GM21576 (cell line): ENCODE data around the gene BAG5.

Experiments
- ATAC-seq: cut with Tn5 transposase; IDR thresholded peaks from one replicate; pipeline ENCODE4 v1.9.1; 2021; ENCODE audit warnings: mild to moderate bottlenecking, moderate library complexity; ENCODE audit not compliant: unreplicated experiment

Gene BAG5

DNA sequence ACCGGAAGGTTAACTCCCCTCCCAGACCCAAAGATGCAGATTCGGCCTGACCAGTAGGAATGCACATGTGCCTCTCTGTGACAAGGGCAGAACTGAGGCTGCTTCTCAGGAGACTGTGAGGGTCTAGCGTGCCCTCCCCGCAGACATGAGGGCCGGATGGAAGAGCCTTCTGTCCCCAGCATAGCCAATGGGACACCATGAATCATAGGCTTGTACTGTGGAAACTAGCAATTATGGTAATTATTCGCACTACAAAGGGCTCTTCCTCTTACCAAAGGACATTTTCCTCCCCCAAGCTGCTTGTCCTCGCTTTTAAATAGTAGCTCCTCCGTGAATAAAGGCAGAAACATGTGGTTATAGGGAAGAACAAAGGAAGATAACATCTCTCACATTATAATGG is 6.5 kb upstream of the BAG5 start:
- ATAC-seq: no peak

DNA sequence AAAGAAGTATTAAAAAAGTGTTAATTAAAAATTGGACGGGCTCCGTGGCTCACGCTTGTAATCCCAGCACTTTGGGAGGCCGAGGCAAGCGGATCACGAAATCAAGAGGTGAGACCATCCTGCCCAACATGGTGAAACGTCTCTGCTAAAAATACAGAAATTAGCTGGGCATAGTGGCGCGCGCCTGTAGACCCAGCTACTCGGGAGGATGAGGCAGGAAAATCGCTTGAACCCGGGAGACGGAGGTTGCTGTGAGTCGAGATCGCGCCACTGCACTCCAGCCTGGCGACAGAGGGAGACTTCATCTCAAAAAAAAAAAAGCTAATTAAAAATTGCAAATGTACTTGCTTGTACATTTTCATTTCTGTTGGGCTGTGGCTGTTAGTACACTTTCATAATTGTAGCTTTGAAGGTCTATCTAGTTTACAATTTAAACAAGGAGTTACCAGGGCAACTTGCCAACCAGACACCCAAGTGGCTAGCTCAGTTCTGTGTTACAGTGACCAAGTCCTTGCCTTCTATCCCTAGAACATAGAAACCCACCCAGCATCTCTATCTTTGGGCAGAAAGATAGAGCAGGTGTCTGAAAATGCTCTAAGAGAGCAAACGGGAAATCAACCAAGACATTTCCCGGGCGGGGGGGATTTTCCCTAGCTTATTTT is 1.5 kb upstream of the BAG5 start:
- no peak for ATAC-seq

DNA sequence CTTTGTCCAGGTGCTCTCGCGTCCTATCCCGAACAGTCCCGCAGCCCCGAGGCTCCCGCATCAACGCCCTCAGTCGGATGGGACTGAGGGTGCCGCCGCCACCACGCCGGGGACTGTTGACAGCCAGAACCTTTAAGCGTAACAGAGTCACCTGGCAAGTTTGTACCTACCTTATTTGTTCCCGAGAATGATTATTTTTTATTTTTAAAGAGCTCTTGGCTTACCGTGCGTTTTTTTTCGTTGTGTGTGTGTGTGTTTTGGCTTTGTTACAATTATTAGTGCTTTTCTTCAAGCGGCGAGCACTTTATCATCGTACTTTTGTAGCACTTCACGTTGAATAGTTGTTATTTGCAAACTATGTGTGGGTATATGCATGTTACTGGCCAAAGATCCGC is 766 bp upstream of the BAG5 start:
- ATAC-seq: no peak

DNA sequence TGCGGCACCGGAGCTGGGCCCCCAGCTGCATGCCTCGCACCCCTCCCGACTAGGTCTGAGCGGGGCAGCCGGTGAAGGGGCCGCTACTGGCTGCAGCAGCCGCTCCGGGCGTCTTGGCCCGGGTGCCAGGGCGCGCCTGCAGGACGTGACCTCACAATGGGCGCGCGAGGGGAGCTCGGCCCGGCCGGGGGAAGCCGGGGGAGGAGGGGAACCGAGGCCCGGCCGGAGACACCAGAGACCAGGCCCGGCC is 353 bp downstream of the BAG5 start:
- ATAC-seq: peak; percentile 39

DNA sequence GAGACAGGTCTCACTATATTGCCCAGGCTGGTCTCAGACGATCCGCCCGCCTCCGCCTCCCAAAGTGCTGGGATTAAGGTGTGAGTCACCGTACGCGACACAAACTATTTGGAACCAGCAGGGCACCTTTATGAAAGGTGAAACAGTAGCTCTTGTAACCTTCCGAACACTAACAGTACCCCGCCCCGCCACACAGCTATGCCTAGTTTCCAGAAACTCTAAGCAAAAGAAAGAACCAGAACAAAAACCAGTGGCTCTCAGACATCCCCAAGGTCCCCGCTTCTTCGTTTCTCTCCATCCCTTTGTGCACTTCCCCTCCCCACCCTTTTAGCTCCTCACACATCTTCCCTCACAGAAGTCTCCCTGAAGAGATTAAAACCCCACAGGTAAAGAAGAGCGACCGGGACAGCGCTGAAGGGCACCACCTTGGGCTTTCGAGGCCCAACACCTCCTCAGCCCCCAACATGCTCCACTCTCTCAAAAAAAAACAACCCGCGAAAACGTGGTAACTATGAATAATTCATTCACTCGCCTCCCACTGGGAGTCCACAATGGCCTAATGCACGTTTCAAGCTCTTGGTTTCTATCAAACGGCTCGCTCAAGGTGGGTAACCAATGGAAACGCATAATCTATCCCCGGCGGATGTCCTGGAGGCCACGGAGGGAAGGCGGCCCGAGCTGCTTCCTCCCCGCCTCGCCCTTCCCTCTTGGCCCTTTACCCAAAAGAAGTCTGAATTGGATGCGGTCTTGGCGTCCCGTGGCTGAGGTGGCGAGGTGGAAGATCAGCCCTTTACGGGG is 877 bp downstream of the BAG5 start:
- peak; percentile 11 for ATAC-seq

DNA sequence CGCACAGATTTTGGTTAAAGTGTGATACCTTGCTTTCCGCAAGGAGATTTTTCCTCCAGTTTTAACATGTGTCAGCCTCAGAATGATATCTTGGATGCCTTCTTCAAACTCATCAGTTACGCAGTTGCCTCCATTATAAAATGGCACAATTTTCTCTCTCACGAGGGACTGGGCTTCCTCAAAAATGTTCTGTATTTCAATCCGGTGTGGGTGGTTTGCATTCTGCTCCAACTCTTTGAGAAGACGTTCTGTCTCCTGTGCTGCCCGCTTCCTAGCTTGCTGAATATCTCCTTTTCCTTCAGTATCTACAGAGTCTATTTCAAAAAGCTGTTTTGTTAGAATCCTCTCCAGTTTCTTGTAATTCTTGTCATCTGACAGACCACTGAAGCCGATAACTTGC is 1.8 kb downstream of the BAG5 start:
- ATAC-seq: no peak

DNA sequence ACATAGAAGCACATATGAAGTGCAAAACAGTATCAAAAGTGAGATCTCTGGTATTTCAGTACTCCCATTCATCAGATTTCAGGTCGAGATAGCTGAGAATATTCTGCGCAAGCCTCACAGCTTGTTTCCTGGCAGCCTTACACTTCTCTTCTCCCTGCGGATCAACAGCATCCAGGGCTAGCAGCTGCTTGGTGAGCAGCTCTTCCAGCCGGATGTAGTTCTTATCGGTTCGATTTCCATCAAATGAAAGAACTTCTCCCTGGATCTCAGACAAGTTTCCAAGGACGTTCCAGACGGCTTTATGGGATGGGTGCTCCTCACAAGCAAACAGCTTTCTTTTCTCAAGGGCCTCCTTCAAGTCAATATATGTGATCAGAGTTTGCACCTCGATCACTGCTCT is 2.7 kb downstream of the BAG5 start:
- no peak for ATAC-seq

DNA sequence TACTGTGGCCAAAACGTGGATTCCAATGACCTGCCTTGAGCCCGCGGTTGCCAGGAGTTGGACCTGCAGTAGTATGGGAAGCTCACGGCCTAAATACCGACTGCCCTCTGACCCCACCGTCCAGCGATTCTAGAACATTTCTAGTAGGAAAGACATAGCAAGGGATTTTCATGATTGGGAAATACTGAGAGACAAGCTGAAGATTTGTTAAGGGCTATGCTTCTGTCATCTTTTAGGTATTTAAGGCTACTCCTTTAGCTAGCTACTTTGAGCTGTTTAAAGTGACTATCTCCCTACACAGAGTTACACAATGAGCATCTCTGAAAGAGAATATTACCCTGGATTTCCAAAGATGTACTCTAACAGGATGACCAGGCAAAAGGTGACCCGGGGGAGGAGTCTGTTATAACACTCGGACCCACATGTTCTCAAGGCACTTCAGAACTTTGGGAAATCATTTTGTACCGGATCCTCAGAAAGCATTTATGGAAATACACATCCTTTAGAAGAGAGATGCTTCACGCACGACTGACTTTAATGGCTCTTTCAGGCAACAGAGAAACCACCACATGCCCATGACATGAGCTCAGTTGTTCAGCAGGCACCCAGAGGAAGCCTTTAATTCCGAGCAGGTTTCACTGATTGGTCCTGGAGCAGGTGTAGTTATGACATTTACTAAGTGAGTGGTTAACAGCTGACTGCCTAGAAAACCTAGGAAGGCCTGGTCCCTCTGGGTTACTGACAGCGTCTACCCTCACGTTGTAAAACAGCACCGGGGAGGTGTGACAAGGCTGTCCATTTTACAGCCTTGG is 4.2 kb downstream of the BAG5 start:
- ATAC-seq: no peak

DNA sequence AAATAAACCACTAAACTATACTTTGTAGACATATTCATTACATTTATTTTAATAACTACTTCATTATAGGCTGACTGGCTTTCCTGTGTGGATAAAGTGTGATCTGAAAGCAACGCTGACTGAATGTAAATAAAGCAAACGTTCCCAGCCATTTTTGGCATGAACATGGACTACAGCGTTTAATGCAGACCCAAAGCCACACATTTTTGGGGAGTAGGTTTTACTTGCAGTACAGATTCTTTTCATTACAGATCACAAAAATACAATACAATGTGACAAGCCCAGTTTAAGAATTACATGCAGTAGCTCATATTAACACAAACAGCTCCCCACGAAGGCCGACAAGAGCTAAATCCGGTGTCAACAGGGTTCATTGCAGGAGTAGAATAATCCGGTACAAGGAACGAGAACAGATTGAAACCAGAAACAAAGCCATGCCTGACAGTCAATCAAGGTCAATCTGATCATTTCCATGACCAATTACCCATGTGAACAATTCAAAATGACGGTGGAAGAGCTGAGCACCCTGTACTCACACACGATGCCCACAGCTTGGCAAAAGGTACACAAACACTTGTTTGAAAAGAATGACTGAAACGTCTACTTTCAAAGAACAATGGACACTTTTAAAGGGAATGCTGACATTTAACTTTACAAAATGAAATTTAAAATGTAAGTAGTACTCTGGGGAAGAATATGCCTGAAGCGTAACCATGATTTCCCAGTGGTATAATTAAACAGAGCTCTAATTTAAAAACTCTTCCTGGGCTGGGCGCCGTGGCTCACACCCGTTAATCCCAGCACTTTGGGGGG is 5.3 kb downstream of the BAG5 start:
- no peak for ATAC-seq

DNA sequence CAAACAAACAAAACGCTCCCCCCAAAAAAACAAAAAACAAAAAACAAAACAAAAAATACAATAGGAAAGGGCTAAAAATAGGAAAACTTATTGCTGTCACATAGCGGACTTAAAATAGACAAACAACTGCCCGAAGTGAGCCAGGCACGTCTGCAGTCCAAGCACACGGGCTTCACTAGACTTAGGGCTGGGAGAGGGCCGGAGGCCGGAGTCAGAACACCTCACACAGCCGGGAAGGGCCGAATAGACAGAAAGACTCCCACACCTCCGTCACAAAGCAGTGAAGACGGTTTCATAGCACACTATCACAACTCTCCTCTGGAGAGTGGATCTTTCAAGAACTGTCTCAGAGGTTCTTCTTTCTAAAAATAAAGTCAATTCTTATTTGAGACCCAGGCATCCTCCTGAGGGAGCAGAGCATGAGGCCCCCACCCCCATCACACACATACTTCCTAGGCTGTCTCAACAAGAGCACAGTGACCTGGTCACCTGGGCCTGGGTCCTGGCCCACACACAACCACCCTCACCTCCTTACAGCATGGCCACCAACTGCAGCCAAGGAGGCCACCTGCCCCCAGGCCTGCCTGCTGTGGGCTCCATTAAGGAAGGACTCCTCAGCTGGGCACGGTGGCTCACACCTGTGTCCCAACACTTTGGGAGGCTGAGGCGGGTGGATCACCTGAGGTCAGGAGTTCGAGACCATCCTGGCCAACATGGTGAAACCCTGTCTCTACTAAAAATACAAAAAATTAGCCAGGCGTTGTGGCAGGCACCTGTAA is 6.7 kb downstream of the BAG5 start:
- no peak for ATAC-seq

DNA sequence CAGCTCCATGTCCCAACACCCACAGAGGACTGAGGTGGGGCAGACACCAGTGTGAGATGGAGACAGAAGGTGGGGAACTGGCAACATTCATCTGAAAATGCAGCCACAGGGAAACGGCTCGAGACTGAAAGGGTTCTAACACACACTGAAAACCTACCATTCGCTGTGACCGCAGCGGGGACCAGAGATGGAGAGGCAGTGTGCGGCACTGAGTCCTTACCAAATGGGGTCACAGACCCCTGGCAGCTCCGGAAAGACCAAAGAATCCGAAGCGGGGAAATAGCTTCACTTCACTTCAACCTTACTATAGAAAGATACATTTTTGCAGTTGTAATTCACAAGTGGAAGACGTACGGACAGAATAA is 9.6 kb downstream of the BAG5 start:
- no peak for ATAC-seq

DNA sequence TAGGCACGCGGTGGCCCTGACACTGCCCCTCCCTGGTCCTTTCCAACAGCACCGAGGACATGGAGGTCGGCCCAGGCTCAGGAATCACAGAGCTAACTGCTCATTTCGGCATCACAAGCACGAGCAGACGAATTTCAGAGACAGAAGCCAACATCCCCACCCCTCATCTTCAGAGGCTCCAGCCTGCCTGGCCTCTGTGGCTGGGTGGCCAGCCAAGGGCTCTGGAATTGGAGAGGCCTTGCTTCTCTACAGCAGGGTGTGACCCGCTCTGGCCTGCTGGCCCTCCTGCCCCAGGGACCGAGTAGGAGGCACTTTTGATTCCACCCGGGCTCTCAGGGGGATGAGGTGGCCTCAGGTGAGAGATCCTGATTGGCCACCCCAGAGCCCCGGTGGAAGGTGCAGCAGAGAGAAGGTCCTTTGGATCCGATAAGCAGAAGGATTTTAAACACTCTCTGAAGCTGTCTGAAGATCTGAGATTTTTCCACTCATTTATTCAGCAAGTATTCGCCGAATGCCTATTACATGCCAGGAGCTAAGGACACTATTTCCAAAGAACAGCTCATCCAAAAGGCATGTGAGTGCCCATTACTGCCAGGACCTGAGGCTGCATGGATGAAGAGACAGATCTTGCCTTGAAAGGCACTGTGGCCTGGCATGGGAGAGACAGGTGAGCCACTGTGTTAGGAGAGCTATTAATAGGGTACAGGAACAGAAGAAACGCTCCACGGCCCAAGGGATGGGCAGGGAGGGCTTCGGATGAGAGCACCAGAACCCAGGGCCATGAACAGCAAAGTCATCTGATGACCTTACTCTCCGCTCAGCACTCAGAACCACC is 10.2 kb downstream of the BAG5 start:
- ATAC-seq: no peak

DNA sequence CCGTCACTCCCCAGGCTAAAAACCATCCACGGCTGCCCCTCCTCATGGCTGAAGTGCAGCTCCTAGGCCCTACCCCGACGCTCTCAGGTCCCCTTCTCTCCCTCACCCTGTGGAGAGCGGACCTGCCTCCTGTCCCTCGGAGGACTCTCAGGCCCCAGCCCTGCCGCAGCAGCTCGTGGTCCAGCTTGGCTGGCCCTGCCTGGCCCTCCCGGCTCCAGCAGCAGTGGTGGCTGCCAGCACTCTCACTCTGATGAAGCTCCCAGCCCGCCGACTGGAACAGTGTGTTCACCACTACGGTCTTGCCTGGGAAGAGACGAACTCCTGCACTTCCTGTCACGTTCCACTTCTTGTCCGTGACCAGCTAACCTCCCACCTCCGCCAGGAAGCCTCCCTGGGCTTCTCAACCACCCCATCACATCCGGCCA is 11.1 kb downstream of the BAG5 start:
- ATAC-seq: no peak

DNA sequence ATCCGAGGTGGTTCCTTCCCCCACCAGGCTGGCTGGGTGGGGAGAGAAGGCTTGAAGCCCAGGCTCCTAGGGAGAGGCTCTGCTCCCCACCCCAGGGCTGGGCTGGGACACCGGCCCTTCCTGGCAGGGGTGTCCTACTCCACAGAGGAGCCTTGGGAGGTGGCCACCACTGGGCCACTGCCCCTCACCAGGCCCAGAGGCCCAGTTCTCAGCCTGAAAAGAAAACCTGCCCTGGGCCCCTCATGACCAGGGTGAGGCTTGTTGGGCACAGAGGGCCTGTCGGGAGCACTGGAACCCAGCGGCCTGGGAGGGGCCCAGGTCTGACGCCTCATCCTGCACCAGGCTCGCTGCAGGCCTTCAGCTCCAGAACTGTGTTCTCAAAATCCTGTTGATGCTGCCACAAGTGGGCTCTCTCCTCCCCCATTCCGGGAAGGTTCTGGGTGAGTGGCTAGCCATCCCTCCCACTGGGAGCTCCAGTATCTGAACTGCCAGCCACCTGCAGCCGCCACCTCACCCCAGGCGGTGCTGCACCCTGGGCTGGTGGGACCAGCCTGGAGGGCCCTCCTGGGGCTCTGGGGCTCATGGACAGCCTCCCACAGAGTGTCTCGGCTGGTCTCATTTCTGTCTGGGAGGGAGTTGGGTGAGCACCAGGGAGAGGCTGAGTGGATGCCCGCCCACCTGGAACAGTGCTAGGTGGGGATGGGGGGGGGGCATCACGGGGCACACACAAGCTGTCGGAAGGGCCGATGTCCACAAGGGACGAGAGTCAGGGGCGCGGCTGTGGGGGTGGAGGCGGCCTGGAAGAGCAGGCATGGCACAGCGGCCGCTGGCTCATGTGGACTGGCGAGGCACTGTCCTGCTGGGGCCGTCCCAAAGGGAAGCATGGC is 11.8 kb downstream of the BAG5 start:
- ATAC-seq: no peak

DNA sequence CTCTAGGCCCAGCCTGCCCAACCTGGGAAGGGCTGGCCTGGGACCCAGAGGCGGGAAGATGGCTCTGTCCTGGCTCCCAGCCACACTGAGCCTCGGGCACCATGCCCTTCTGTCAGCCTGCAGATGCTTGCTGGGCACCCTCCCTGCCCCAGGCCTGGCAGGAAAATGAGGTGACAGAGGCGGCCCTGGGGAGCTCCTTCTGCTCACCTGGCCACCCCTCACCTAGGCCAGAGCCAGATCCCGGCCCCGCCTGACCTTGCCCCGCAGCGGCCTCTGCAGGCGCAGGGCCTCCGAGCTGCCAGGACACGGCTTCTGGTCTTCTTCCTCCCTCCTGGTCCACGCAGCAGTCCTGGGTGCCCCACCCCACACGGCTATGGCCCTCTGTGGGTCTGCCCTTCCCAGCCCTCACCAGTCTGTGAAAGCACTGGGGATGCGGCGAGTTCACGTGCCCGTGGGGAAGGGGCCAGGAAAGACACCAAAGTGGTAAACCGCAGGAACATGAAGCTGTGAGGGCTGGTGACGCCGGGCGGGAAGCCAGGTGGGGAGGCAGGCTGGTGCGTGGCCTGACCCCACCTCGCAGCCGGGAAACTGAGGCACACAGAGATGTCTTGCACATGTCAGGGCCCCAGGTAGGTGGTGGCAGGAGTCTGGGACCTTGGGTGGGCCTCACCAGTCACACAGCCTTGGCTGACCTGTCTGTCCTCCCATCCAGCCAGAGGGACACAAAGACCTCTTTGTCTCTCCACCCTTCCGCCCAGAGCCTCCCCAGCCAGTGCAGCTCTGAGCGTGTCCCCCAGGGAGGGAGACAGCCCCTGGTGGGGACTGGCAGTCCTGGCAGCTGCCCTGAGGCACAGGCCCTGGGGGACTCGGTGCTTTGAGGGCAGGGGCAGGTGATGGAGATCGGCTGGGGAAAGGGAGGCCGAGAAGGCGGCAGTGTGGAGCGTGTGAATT is 12.8 kb downstream of the BAG5 start:
- no peak for ATAC-seq

DNA sequence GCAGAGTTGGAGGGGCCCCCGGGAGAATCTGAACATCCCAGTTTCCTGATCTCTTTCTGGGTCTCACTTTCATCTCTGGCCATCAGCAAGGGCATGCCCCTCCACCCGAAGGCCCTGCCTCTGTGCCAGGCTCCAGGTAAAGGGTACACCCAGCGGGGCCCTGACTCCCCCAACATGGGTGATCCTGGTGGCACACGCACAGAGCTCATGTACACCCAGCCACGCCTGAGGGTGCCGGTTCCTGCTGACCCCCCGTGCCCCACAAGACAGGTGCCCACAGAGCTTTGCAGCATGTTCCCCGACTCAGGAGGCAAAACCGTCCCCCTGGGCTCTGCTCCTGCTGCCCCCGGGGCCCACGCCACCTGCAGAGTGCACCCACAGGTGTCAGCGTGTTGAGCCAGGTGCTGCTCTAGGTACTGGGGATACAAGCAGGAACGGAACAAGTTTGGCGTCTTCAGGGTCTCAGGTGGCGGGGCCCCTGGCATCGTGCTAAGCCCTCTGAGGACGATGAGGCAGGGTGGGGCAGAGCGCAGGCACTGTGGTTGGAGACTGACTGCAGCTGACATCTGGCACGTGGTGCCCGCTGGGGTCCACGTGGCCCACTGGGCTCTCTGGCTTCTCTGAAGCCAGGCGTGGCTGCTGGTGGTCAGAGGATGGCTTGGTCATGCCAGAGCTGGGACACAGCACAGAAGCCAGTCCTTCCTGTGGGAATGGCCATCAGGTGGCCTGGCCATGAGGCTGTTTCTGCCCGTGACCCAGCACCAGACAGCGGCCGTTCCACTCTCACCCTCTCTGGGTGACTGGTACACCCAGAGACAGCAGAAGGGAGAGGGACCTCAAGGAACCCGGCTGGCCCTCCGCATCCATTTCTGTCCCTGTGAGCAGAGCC is 13.8 kb downstream of the BAG5 start:
- ATAC-seq: no peak
